ENCODE data around the gene CTNNA1. TPM values are rescaled to one million over a fixed set of nuclear protein-coding genes. Genes with fewer than 3 reads are reported as not detected.

CTNNA1 gene
- polyA plus RNA-seq, 1 experiment, result 140 TPM

DNA sequence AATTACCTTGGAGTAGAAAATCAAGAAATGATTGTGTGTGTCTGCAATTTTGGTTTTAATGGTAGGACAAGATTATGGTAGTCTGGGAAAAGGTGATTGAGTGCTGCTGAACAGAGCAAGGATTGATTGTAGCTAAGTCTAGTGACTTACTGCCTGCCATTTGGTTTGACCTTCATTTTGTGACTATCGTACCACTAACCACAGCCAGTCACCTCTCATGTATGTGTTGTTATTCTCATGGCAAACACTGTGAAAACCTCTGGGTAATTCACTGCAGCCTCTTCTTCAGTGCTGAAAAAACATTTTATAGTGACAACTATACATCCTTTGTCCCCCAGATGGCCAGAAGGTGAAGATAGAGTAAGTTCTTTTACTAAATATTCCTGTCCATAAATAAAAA is 37.5 kb downstream of the CTNNA1 start:
- no peak for TF ChIP-seq CTCF (IDR thresholded peaks at IDR 0.05; ENCODE audit: low read depth, low read length)
- POLR2A ChIA-PET, result no interaction called here
- no peak for DNase-seq (ENCODE audit: low read depth, low spot score)
- no peaks in the 10 kb centered on the region for H3K9me3 ChIP-seq (ENCODE audit: control insufficient read depth, insufficient read depth, low read length)
- H3K4me3 ChIP-seq (ENCODE audit: low read depth, low read length), result no peak overlapping the region
- no peak overlapping the region for H3K27ac ChIP-seq (ENCODE audit: low read depth, low read length)
- H3K27me3 ChIP-seq (ENCODE audit: control insufficient read depth, insufficient read depth, low read length), result no peaks in the 10 kb centered on the region
- CTCF ChIA-PET, result interaction anchor here (0.9 to 3.4 kb wide), 10 partner anchors 8 to 532 kb away, joined by 3 to 32 read pairs (median 6); no protein-coding TSS in a partner anchor

DNA sequence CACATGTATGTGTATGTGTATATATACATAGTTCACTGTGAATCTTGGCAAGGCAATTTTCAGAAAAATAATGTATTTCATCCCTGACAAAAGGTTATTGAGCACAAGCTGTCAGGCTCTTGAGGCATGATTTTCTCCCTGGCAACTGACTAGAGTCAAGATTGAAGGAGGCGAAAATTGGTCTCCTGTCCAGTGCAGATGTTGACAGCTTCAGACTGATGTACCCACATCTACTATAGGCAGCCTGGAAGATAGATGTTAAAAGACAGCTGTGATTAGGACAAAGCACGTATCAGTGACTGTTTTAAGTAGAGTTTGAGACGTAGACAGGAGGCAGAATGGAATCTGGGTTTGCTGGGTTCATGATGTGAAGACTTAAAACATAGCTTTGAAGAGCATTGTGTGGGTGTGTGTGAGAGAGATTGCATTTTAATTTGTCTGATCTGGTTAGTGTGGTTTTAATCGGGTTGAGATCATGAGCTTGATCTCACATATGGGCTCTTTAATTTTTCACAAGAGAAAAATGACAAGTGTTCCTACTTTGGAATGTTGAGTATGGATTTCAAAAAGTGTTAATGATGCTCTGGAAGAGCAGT is 39.1 kb downstream of the CTNNA1 start:
- H3K27ac ChIP-seq (ENCODE audit: low read depth, low read length), result no peak overlapping the region
- no peaks in the 10 kb centered on the region for H3K27me3 ChIP-seq (ENCODE audit: control insufficient read depth, insufficient read depth, low read length)
- no peak for TF ChIP-seq CTCF (IDR thresholded peaks at IDR 0.05; ENCODE audit: low read depth, low read length)
- POLR2A ChIA-PET, result no interaction called here
- CTCF ChIA-PET, result interaction anchor here (0.7 to 1.8 kb wide), 7 partner anchors 10 to 439 kb away, joined by 3 to 10 read pairs (median 4); no protein-coding TSS in a partner anchor
- H3K9me3 ChIP-seq (ENCODE audit: control insufficient read depth, insufficient read depth, low read length), result no peaks in the 10 kb centered on the region
- DNase-seq (ENCODE audit: low read depth, low spot score), result no peak
- H3K4me3 ChIP-seq (ENCODE audit: low read depth, low read length), result no peak overlapping the region

DNA sequence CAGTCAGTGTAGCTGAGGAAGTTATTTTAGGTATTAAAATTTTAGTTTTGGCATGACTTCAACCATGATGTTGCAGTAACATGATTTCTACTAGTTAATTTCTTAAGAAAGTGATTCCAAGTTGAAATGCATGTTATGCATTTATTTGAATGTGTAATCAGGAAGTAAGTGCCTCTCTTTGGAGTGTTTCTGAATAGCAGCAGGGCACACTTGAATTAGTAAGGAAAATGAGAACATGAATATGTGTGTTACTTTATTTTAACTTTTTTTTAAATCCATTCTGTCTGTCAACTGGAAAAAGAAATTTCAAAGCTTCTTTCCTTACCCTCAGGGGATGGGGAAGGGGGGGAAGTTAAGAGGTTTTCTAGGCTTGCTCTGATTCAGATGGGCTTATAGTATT is 40.4 kb downstream of the CTNNA1 start:
- no peak for TF ChIP-seq CTCF (IDR thresholded peaks at IDR 0.05; ENCODE audit: low read depth, low read length)
- Histone ChIP-seq H3K9me3 (ENCODE audit: control insufficient read depth, insufficient read depth, low read length) (no peaks in the 10 kb centered on the region), H3K27me3 (ENCODE audit: control insufficient read depth, insufficient read depth, low read length) (no peaks in the 10 kb centered on the region), H3K27ac (ENCODE audit: low read depth, low read length) (no peak overlapping the region), H3K4me3 (ENCODE audit: low read depth, low read length) (no peak overlapping the region)
- no peak for DNase-seq (ENCODE audit: low read depth, low spot score)
- ChIA-PET POLR2A (interaction anchor here (0.7 kb wide), 1 partner anchor 178 kb away, joined by 6 read pairs; no protein-coding TSS in a partner anchor), CTCF (no interaction called here)

DNA sequence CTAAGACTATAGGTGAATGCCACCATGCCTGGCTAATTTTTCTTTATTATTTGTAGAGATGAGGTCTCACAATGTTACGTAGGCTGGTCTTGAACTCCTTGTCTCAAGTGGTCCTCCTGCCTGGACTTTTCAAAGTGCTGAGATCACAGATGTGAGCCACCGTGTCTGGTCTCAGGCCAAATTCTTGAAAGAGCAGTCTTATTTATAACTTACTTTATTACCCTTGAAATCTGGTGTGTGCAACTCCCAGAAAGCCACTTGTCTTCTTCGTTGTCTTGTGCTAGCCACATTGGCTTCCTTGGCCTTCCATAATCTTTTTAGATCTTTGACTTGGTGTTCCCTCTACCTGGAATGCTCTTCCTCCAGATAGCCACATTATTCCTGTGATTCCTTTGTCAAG is 50.1 kb downstream of the CTNNA1 start:
- CTCF ChIA-PET, result interaction anchor here (0.6 kb wide), 1 partner anchor 224 kb away, joined by 6 read pairs; no protein-coding TSS in a partner anchor
- Histone ChIP-seq H3K27ac (ENCODE audit: low read depth, low read length) (no peak overlapping the region), H3K9me3 (ENCODE audit: control insufficient read depth, insufficient read depth, low read length) (no peaks in the 10 kb centered on the region), H3K4me3 (ENCODE audit: low read depth, low read length) (no peak overlapping the region), H3K27me3 (ENCODE audit: control insufficient read depth, insufficient read depth, low read length) (no peaks in the 10 kb centered on the region)
- no peak for DNase-seq (ENCODE audit: low read depth, low spot score)
- POLR2A ChIA-PET, result no interaction called here
- TF ChIP-seq CTCF (IDR thresholded peaks at IDR 0.05; ENCODE audit: low read depth, low read length), result no peak

DNA sequence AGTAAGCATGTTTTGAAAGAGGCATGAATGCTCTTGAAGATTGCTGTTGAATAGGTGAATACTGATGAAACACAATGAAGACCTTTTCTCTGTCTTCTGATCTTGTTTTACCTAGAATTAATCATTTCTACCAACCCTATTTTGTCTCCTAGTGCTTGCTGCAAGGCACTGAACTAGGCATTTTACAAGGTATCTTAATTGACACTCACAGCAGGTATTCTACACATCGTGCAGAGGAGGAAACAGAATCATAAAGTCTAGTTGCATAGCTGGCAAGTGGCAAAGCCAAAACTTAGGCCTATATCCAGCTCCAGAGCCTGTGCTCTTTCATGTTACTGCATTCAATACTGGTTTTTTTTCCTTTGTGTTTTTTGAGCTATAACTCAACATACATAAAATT is 50.7 kb downstream of the CTNNA1 start:
- H3K27me3 ChIP-seq (ENCODE audit: control insufficient read depth, insufficient read depth, low read length), result no peaks in the 10 kb centered on the region
- H3K4me3 ChIP-seq (ENCODE audit: low read depth, low read length), result no peak overlapping the region
- ChIA-PET CTCF (interaction anchor here (0.8 to 1.0 kb wide), 2 partner anchors 9 to 14 kb away, joined by 3 read pairs; no protein-coding TSS in a partner anchor), POLR2A (no interaction called here)
- no peak for DNase-seq (ENCODE audit: low read depth, low spot score)
- H3K27ac ChIP-seq (ENCODE audit: low read depth, low read length), result no peak overlapping the region
- no peaks in the 10 kb centered on the region for H3K9me3 ChIP-seq (ENCODE audit: control insufficient read depth, insufficient read depth, low read length)
- TF ChIP-seq CTCF (IDR thresholded peaks at IDR 0.05; ENCODE audit: low read depth, low read length), result no peak
